ENCODE data around the gene SMIM38. TPM values are rescaled to one million over a fixed set of nuclear protein-coding genes. Genes with fewer than 3 reads are reported as not detected.

The SMIM38 gene
- total and polyA plus RNA-seq, 2 experiments from 2014 or later, result 0.38 TPM; not detected in 1

- H3K27ac Mint-ChIP-seq, result no peak overlapping the region
- peaks cover 8% of the 10 kb centered on the region; the same call in 1 of the 3 replicates for H3K36me3 Mint-ChIP-seq (ENCODE audit: low read depth)
- no peaks in the 10 kb centered on the region for H3K4me1 ChIP-seq (ENCODE audit: insufficient read depth)
- no peak for TF ChIP-seq JUNB (IDR thresholded peaks at IDR 0.05; ENCODE audit: unreplicated experiment)
- TF ChIP-seq ETS1 (IDR thresholded peaks at IDR 0.05), result no peak
- no peak for TF ChIP-seq POLR2AphosphoS5 (IDR thresholded peaks at IDR 0.05; ENCODE audit: low read depth)
- no peak for TF ChIP-seq REST (IDR thresholded peaks at IDR 0.05; ENCODE audit: unreplicated experiment)
- TF ChIP-seq EZH2 (IDR thresholded peaks at IDR 0.05; ENCODE audit: low read depth, unreplicated experiment), result no peak
- no peak for TF ChIP-seq ZNF331 (CRISPR knock-in tag; IDR thresholded peaks at IDR 0.05; ENCODE audit: low read depth)
- H3K79me2 ChIP-seq (replicated peaks; ENCODE audit: insufficient read depth), result no peaks in the 10 kb centered on the region
- H3K4me2 ChIP-seq, result no peak overlapping the region
- peaks cover 7% of the 10 kb centered on the region for H3K27me3 Mint-ChIP-seq (ENCODE audit: insufficient read depth, low read depth, poor library complexity)
- H3K27ac ChIP-seq (ENCODE audit: low read depth), result no peak overlapping the region
- no peaks in the 10 kb centered on the region for H3K4me1 Mint-ChIP-seq
- no peaks in the 10 kb centered on the region for H4K20me1 ChIP-seq (replicated peaks; ENCODE audit: insufficient read depth)
- H3F3A ChIP-seq (replicated peaks; ENCODE audit: low read depth), result no peaks in the 10 kb centered on the region
- H3K4me3 Mint-ChIP-seq, result no peak overlapping the region
- peaks cover 2% of the 10 kb centered on the region; the same call in 1 of the 2 replicates for H3K9me2 ChIP-seq (ENCODE audit: insufficient read depth)
- no peaks in the 10 kb centered on the region for H3K27me3 ChIP-seq (ENCODE audit: insufficient read depth)
- DNase-seq (ENCODE audit: low spot score) (no peak), ATAC-seq (no peak)
- H2AFZ ChIP-seq, result no peak overlapping the region
- H3K4me3 ChIP-seq, result no peak overlapping the region
- H3K36me3 ChIP-seq (ENCODE audit: insufficient read depth), result no peaks in the 10 kb centered on the region
- H3K9me3 Mint-ChIP-seq, result peaks cover 17% of the 10 kb centered on the region
Measured at GRCh38 chr11:69141742-69142141, 14.0 kb upstream of the SMIM38 start.

DNA sequence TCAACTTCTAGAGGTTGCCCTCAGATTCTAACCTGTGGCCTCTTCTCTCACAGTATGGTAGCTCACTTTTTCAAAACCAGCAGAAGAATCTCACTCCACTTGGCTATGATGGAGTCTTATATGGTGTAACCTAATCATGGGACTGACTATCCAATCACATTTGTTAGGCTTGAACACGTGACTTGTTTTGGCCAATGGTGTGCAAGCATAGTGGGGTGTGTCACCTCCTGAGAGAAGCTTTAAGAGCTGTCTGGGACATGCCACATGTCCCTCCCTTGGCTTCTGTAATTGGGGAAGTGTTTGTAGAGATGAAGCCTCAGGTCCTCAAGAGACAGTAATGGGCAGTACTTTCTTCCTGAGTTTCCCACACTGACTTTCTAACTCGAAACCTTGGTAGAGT lies 12.8 kb upstream of the SMIM38 start:
- DNase-seq (ENCODE audit: low spot score) (no peak), ATAC-seq (no peak)
- Mint-ChIP-seq H3K36me3 (ENCODE audit: low read depth) (peaks cover 13% of the 10 kb centered on the region; the same call in 2 of the 3 replicates), H3K4me3 (no peak overlapping the region), H3K9me3 (peaks cover 23% of the 10 kb centered on the region), H3K27ac (no peak overlapping the region), H3K4me1 (no peaks in the 10 kb centered on the region), H3K27me3 (ENCODE audit: insufficient read depth, low read depth, poor library complexity) (peaks cover 3% of the 10 kb centered on the region)
- peaks cover 2% of the 10 kb centered on the region; the same call in 1 of the 2 replicates for H3K9me2 ChIP-seq (ENCODE audit: insufficient read depth)
- H2AFZ ChIP-seq, result no peak overlapping the region
- H3F3A ChIP-seq (replicated peaks; ENCODE audit: low read depth), result no peaks in the 10 kb centered on the region
- H3K4me2 ChIP-seq, result no peak overlapping the region
- no peaks in the 10 kb centered on the region for H3K4me1 ChIP-seq (ENCODE audit: insufficient read depth)
- H3K79me2 ChIP-seq (replicated peaks; ENCODE audit: insufficient read depth), result no peaks in the 10 kb centered on the region
- no peak overlapping the region for H3K4me3 ChIP-seq
- no peaks in the 10 kb centered on the region for H3K36me3 ChIP-seq (ENCODE audit: insufficient read depth)
- H3K27ac ChIP-seq (ENCODE audit: low read depth), result no peak overlapping the region
- no peaks in the 10 kb centered on the region for H3K27me3 ChIP-seq (ENCODE audit: insufficient read depth)
- H4K20me1 ChIP-seq (replicated peaks; ENCODE audit: insufficient read depth), result no peaks in the 10 kb centered on the region
- TF ChIP-seq ZNF114 (CRISPR knock-in tag; IDR thresholded peaks at IDR 0.05) (no peak), NANOG (IDR thresholded peaks at IDR 0.05; ENCODE audit: borderline replicate concordance) (no peak), POLR2AphosphoS5 (IDR thresholded peaks at IDR 0.05; ENCODE audit: low read depth) (no peak), ZNF331 (CRISPR knock-in tag; IDR thresholded peaks at IDR 0.05; ENCODE audit: low read depth) (no peak), ZNF462 (CRISPR knock-in tag; IDR thresholded peaks at IDR 0.05) (no peak)

Data from GM23338 (cell line).